ENCODE results near the gene IL1F10. TPM values are rescaled to one million over a fixed set of nuclear protein-coding genes. Genes with fewer than 3 reads are reported as not detected.
A peak's percentile ranks its signal among the peaks of the same experiment; 100 is the strongest.

Gene IL1F10
- total and polyA plus RNA-seq, 5 donors from 2014 or later = not detected

GRCh38 chr2:113058998-113059960 lies 8.5 kb upstream of the IL1F10 start, which contains the start of gene IL36RN:
Gene IL36RN (plus strand): TSS chr2:113059198. CDS start chr2:113059439, 241 bp downstream.
- Mint-ChIP-seq H3K9me3 (peaks cover 0 to 16% (median 2%) of the 10 kb centered on the region in 7 donors), H3K36me3 (peaks cover 3% of the 10 kb centered on the region), H3K27me3 (peaks cover 5% of the 10 kb centered on the region), H3K4me3 (no peak within 1 kb of the TSS), H3K4me1 (peaks cover 0 to 4% (median 0%) of the 10 kb centered on the region in 4 donors), H3K27ac (no peak within 1 kb of the TSS)
- no peak for ATAC-seq (ENCODE audit: low read depth in 2 of 2)
- H3K27me3 ChIP-seq (ENCODE audit: control insufficient read depth, insufficient read depth, low read length) = no peaks in the 10 kb centered on the region
- H3K4me1 ChIP-seq (ENCODE audit: control insufficient read depth, insufficient read depth, low read length, poor library complexity, severe bottlenecking) = no peaks in the 10 kb centered on the region
- no peak within 1 kb of the TSS for H3K27ac ChIP-seq (ENCODE audit: insufficient read depth, low read length, poor library complexity, severe bottlenecking)
- DNase-seq = no peak
- no peaks in the 10 kb centered on the region for H3K36me3 ChIP-seq (ENCODE audit: control insufficient read depth, insufficient read depth, low read length)
- H3K4me3 ChIP-seq (ENCODE audit: low read depth, low read length) = no peak within 1 kb of the TSS
- peaks cover 0 to 5% of the 10 kb centered on the region in 2 experiments for H3K9me3 ChIP-seq (ENCODE audit: control insufficient read depth in 2 of 2, low read length in 2 of 2)

- DNase-seq = no peak
- H3K27me3 Mint-ChIP-seq = peaks cover 2% of the 10 kb centered on the region
- no peaks in the 10 kb centered on the region for H3K4me1 ChIP-seq (ENCODE audit: control insufficient read depth, insufficient read depth, low read length, poor library complexity, severe bottlenecking)
- peak overlapping the region in 2 of 3 donors; percentile 51 to 74 for H3K27ac Mint-ChIP-seq
- no peaks in the 10 kb centered on the region for H3K27me3 ChIP-seq (ENCODE audit: control insufficient read depth, insufficient read depth, low read length)
- H3K4me3 Mint-ChIP-seq = no peak overlapping the region
- ATAC-seq (ENCODE audit: low read depth in 2 of 2) = no peak
- peaks cover 0 to 4% (median 0%) of the 10 kb centered on the region in 4 donors for H3K4me1 Mint-ChIP-seq
- no peak overlapping the region for H3K27ac ChIP-seq (ENCODE audit: insufficient read depth, low read length, poor library complexity, severe bottlenecking)
- H3K4me3 ChIP-seq (ENCODE audit: low read depth, low read length) = no peak overlapping the region
- peaks cover 3% of the 10 kb centered on the region for H3K36me3 Mint-ChIP-seq
- no peaks in the 10 kb centered on the region for H3K36me3 ChIP-seq (ENCODE audit: control insufficient read depth, insufficient read depth, low read length)
- H3K9me3 ChIP-seq (ENCODE audit: control insufficient read depth in 2 of 2, low read length in 2 of 2) = no peaks in the 10 kb centered on the region
- H3K9me3 Mint-ChIP-seq = peaks cover 0 to 10% (median 2%) of the 10 kb centered on the region in 7 donors
Observed at GRCh38 chr2:113060396-113060795, 7.4 kb upstream of the IL1F10 start.

GRCh38 chr2:113060796-113061195 lies 7.0 kb upstream of the IL1F10 start:
- H3K4me3 Mint-ChIP-seq = no peak overlapping the region
- no peaks in the 10 kb centered on the region for H3K9me3 ChIP-seq (ENCODE audit: control insufficient read depth in 2 of 2, low read length in 2 of 2)
- no peak for ATAC-seq (ENCODE audit: low read depth in 2 of 2)
- H3K36me3 Mint-ChIP-seq = peaks cover 3% of the 10 kb centered on the region
- no peak overlapping the region for H3K4me3 ChIP-seq (ENCODE audit: low read depth, low read length)
- no peaks in the 10 kb centered on the region for H3K27me3 ChIP-seq (ENCODE audit: control insufficient read depth, insufficient read depth, low read length)
- no peak overlapping the region for H3K27ac ChIP-seq (ENCODE audit: insufficient read depth, low read length, poor library complexity, severe bottlenecking)
- peaks cover 0 to 4% (median 0%) of the 10 kb centered on the region in 4 donors for H3K4me1 Mint-ChIP-seq
- H3K36me3 ChIP-seq (ENCODE audit: control insufficient read depth, insufficient read depth, low read length) = no peaks in the 10 kb centered on the region
- DNase-seq = no peak
- peaks cover 0 to 6% (median 2%) of the 10 kb centered on the region in 7 donors for H3K9me3 Mint-ChIP-seq
- no peaks in the 10 kb centered on the region for H3K27me3 Mint-ChIP-seq
- no peaks in the 10 kb centered on the region for H3K4me1 ChIP-seq (ENCODE audit: control insufficient read depth, insufficient read depth, low read length, poor library complexity, severe bottlenecking)
- H3K27ac Mint-ChIP-seq = no peak overlapping the region

GRCh38 chr2:113061241-113061640 lies 6.5 kb upstream of the IL1F10 start:
- Histone ChIP-seq H3K27ac (ENCODE audit: insufficient read depth, low read length, poor library complexity, severe bottlenecking) (no peak overlapping the region), H3K4me3 (ENCODE audit: low read depth, low read length) (no peak overlapping the region), H3K4me1 (ENCODE audit: control insufficient read depth, insufficient read depth, low read length, poor library complexity, severe bottlenecking) (no peaks in the 10 kb centered on the region), H3K27me3 (ENCODE audit: control insufficient read depth, insufficient read depth, low read length) (no peaks in the 10 kb centered on the region), H3K36me3 (ENCODE audit: control insufficient read depth, insufficient read depth, low read length) (no peaks in the 10 kb centered on the region), H3K9me3 (ENCODE audit: control insufficient read depth in 2 of 2, low read length in 2 of 2) (no peaks in the 10 kb centered on the region)
- ATAC-seq (ENCODE audit: low read depth in 2 of 2) (no peak), DNase-seq (no peak)
- no peak overlapping the region for H3K4me3 Mint-ChIP-seq
- H3K4me1 Mint-ChIP-seq = peaks cover 0 to 4% (median 0%) of the 10 kb centered on the region in 4 donors
- H3K36me3 Mint-ChIP-seq = peaks cover 3% of the 10 kb centered on the region
- H3K27me3 Mint-ChIP-seq = no peaks in the 10 kb centered on the region
- peaks cover 0 to 2% (median 0%) of the 10 kb centered on the region in 7 donors for H3K9me3 Mint-ChIP-seq
- peak overlapping the region in 1 of 3 donors; percentile 27 for H3K27ac Mint-ChIP-seq

- no peaks in the 10 kb centered on the region for H3K27me3 ChIP-seq (ENCODE audit: control insufficient read depth, insufficient read depth, low read length)
- no peaks in the 10 kb centered on the region for H3K27me3 Mint-ChIP-seq
- H3K4me1 ChIP-seq (ENCODE audit: control insufficient read depth, insufficient read depth, low read length, poor library complexity, severe bottlenecking) = no peaks in the 10 kb centered on the region
- H3K9me3 Mint-ChIP-seq = peaks cover 0 to 3% (median 0%) of the 10 kb centered on the region in 7 donors
- H3K36me3 Mint-ChIP-seq = no peaks in the 10 kb centered on the region
- no peak for DNase-seq
- ATAC-seq (ENCODE audit: low read depth in 2 of 2) = no peak
- H3K4me3 ChIP-seq (ENCODE audit: low read depth, low read length) = no peak overlapping the region
- H3K27ac ChIP-seq (ENCODE audit: insufficient read depth, low read length, poor library complexity, severe bottlenecking) = no peak overlapping the region
- H3K4me3 Mint-ChIP-seq = no peak overlapping the region
- H3K9me3 ChIP-seq (ENCODE audit: control insufficient read depth in 2 of 2, low read length in 2 of 2) = no peaks in the 10 kb centered on the region
- no peaks in the 10 kb centered on the region for H3K36me3 ChIP-seq (ENCODE audit: control insufficient read depth, insufficient read depth, low read length)
- H3K27ac Mint-ChIP-seq = peak overlapping the region in 1 of 3 donors; percentile 27
- peaks cover 0 to 4% (median 0%) of the 10 kb centered on the region in 4 donors for H3K4me1 Mint-ChIP-seq
Observed at GRCh38 chr2:113061896-113062770, 5.6 kb upstream of the IL1F10 start.

- no peak overlapping the region for H3K27ac Mint-ChIP-seq
- H3K4me3 ChIP-seq (ENCODE audit: low read depth, low read length) = no peak overlapping the region
Observed at GRCh38 chr2:113064281-113064680, 3.5 kb upstream of the IL1F10 start.

GRCh38 chr2:113064898-113065297 lies 2.9 kb upstream of the IL1F10 start:
- H3K4me1 ChIP-seq (ENCODE audit: control insufficient read depth, insufficient read depth, low read length, poor library complexity, severe bottlenecking) = no peaks in the 10 kb centered on the region

More at GRCh38 chr2:113064281-113064680, 3.5 kb upstream of the IL1F10 start:
- Mint-ChIP-seq H3K36me3 (no peaks in the 10 kb centered on the region), H3K4me1 (peaks cover 0 to 4% (median 0%) of the 10 kb centered on the region in 4 donors), H3K9me3 (peaks cover 0 to 3% (median 0%) of the 10 kb centered on the region in 7 donors), H3K27me3 (no peaks in the 10 kb centered on the region), H3K4me3 (no peak overlapping the region)
- no peak for DNase-seq
- H3K9me3 ChIP-seq (ENCODE audit: control insufficient read depth in 2 of 2, low read length in 2 of 2) = no peaks in the 10 kb centered on the region
- no peak for ATAC-seq (ENCODE audit: low read depth in 2 of 2)
- no peaks in the 10 kb centered on the region for H3K4me1 ChIP-seq (ENCODE audit: control insufficient read depth, insufficient read depth, low read length, poor library complexity, severe bottlenecking)
- no peak overlapping the region for H3K27ac ChIP-seq (ENCODE audit: insufficient read depth, low read length, poor library complexity, severe bottlenecking)
- H3K27me3 ChIP-seq (ENCODE audit: control insufficient read depth, insufficient read depth, low read length) = no peaks in the 10 kb centered on the region
- H3K36me3 ChIP-seq (ENCODE audit: control insufficient read depth, insufficient read depth, low read length) = no peaks in the 10 kb centered on the region

More at GRCh38 chr2:113064898-113065297, 2.9 kb upstream of the IL1F10 start:
- Mint-ChIP-seq H3K4me3 (no peak overlapping the region), H3K27ac (no peak overlapping the region), H3K9me3 (peaks cover 0 to 2% (median 0%) of the 10 kb centered on the region in 7 donors), H3K27me3 (peaks cover 4% of the 10 kb centered on the region), H3K4me1 (peaks cover 0 to 4% (median 0%) of the 10 kb centered on the region in 4 donors), H3K36me3 (no peaks in the 10 kb centered on the region)
- no peak for DNase-seq
- no peaks in the 10 kb centered on the region for H3K27me3 ChIP-seq (ENCODE audit: control insufficient read depth, insufficient read depth, low read length)
- no peaks in the 10 kb centered on the region for H3K9me3 ChIP-seq (ENCODE audit: control insufficient read depth in 2 of 2, low read length in 2 of 2)
- H3K4me3 ChIP-seq (ENCODE audit: low read depth, low read length) = no peak overlapping the region
- no peak overlapping the region for H3K27ac ChIP-seq (ENCODE audit: insufficient read depth, low read length, poor library complexity, severe bottlenecking)
- no peaks in the 10 kb centered on the region for H3K36me3 ChIP-seq (ENCODE audit: control insufficient read depth, insufficient read depth, low read length)
- ATAC-seq (ENCODE audit: low read depth in 2 of 2) = no peak

All from CD4-positive, CD25-positive, alpha-beta regulatory T cell (primary cell).